Breast epithelium (tissue), 3 donors: ENCODE results near the gene RPS15.

Experiments
- CTCF ChIP-seq, 3 donors: fragments of 450-650 bp; IDR thresholded peaks; one replicate each; pipeline ENCODE4 v1.5.1; 2016 to 2017; ENCODE audit warnings: antibody characterized with exemption in 3 of 3, mild to moderate bottlenecking in 3 of 3, moderate library complexity in 3 of 3
- POLR2A ChIP-seq: fragments of 450-650 bp; IDR thresholded peaks from one replicate; pipeline ENCODE4 v1.6.1; 2016; ENCODE audit warnings: antibody characterized with exemption, mild to moderate bottlenecking, moderate library complexity
- POLR2AphosphoS5 ChIP-seq, 3 donors: sonication (generic); formaldehyde crosslinking; IDR thresholded peaks; one replicate each; pipeline ENCODE4 v1.6.1; 2017; ENCODE audit warnings: antibody characterized with exemption in 3 of 3

DNA sequence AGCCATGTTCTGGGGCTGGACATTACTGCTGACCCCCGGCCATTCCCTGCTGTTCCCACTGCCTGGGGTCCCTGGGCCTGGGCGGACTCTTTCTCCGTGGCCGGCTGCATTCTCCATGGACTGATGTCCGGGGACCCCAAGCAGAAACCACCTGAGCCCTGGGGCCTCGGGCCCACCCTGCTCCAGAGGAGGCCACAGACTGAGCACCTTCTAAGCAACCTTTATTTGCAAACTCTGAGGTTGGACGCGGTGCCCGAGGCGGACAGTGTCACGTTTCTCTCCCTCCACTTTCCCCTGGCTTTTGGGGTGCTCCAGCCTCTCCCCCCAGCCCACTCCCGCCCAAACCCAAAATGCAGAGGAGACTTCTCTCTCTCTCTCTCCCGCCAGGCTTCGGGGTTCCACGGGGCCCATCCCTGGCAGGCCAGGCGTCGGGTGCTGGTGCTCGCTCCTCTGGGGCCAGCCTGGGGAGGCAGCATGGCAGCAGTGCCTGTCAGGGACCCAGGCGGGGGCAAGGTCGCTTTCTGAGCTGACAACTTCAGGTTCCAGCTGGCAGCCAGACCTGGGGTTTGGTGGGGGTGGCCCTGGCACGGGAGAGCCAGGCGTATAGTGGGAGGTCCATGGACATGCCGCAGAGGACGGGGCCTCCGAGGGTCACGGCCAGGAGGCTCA, 43.2 kb downstream of the RPS15 start:
- no peak for TF ChIP-seq CTCF (IDR thresholded peaks at IDR 0.05)
- TF ChIP-seq POLR2AphosphoS5 (IDR thresholded peaks at IDR 0.05) = no peak
- no peak for TF ChIP-seq POLR2A
